CD8-positive, alpha-beta memory T cell (primary cell): ENCODE data around the gene WIPF3. TPM values are rescaled to one million over a fixed set of nuclear protein-coding genes. Genes with fewer than 3 reads are reported as not detected.

Experiments
- CTCF ChIA-PET: fragments of 350-600 bp; sonication (Branson Sonifier 250); formaldehyde crosslinking; loops from one replicate; lab custom pipeline; 2021; ENCODE audit warnings: antibody characterized with exemption; lab: Charles Lee
- POLR2A ChIA-PET: fragments of 350-600 bp; sonication (Branson Sonifier 250); formaldehyde crosslinking; loops from one replicate; lab custom pipeline; 2021; ENCODE audit warnings: antibody characterized with exemption; lab: Charles Lee
- DNase-seq, 5 donors: peaks; one replicate each; pipeline versions ENCODE4 v3.0.0 to v3.0.0-alpha.2; 2020 to 2022; ENCODE audit warnings: mixed read lengths in 1 of 5
- H3K27ac ChIP-seq: one replicate; pipeline ENCODE4 v1.7.0; 2013; ENCODE audit warnings: low read depth, mild to moderate bottlenecking, low read length, moderate library complexity
- H3K27me3 ChIP-seq: 2 replicates; pipeline ENCODE4 v1.7.0; 2013; ENCODE audit warnings: low read length, mild to moderate bottlenecking; ENCODE audit not compliant: insufficient read depth, poor library complexity, severe bottlenecking
- H3K36me3 ChIP-seq: 2 replicates; pipeline ENCODE4 v1.7.0; 2013; ENCODE audit warnings: mild to moderate bottlenecking, low read length, moderate library complexity; ENCODE audit not compliant: insufficient read depth
- H3K4me1 ChIP-seq: 2 replicates; pipeline ENCODE4 v1.7.0; 2013; ENCODE audit warnings: mild to moderate bottlenecking, low read length, moderate library complexity; ENCODE audit not compliant: insufficient read depth
- H3K4me3 ChIP-seq: 2 replicates; pipeline ENCODE4 v1.7.0; 2013; ENCODE audit warnings: mild to moderate bottlenecking, low read length
- H3K9me3 ChIP-seq: 2 replicates; pipeline ENCODE4 v1.7.0; 2013; ENCODE audit warnings: mild to moderate bottlenecking, low read length
- H3K27ac Mint-ChIP-seq, 8 donors: one replicate each; pipeline ENCODE4 v1.8.0; 2020 to 2021; ENCODE audit warnings: mixed read lengths in 8 of 8, mild to moderate bottlenecking in 6 of 8, inconsistent platforms in 3 of 8, moderate library complexity in 3 of 8
- H3K27me3 Mint-ChIP-seq, 2 donors: one replicate each; pipeline ENCODE4 v1.8.0; 2020 to 2021; ENCODE audit warnings: mixed read lengths in 2 of 2, mild to moderate bottlenecking in 1 of 2, moderate library complexity in 1 of 2
- H3K36me3 Mint-ChIP-seq, 3 donors: one replicate each; pipeline ENCODE4 v1.8.0; 2020 to 2021; ENCODE audit warnings: mixed read lengths in 3 of 3, inconsistent platforms in 1 of 3, mild to moderate bottlenecking in 1 of 3
- H3K4me1 Mint-ChIP-seq, 3 donors: one replicate each; pipeline ENCODE4 v1.8.0; 2020 to 2021; ENCODE audit warnings: mixed read lengths in 3 of 3, inconsistent platforms in 1 of 3, mild to moderate bottlenecking in 1 of 3
- H3K4me3 Mint-ChIP-seq, 7 donors: one replicate each; pipeline ENCODE4 v1.8.0; 2020 to 2021; ENCODE audit warnings: mixed read lengths in 7 of 7, mild to moderate bottlenecking in 6 of 7, moderate library complexity in 4 of 7, inconsistent platforms in 2 of 7
- H3K9me3 Mint-ChIP-seq, 5 donors: one replicate each; pipeline ENCODE4 v1.8.0; 2020 to 2022; ENCODE audit warnings: mixed read lengths in 5 of 5, mild to moderate bottlenecking in 3 of 5, moderate library complexity in 2 of 5, inconsistent platforms in 1 of 5
- polyA plus RNA-seq: library from polyadenylated mRNA; unstranded; fragments of 300-500 nt; fragmentation: Illumina TruSeq; gene quantifications from one replicate; pipeline ENCODE4 v1.2.3, GENCODE V29; 2021
- total RNA-seq, 2 experiments: library from RNA; stranded (reverse); gene quantifications; one replicate each; pipeline ENCODE4 v1.2.3, GENCODE V29; 2021

Gene WIPF3
- total and polyA plus RNA-seq, 3 experiments from 2014 or later, result not detected

GRCh38 chr7:29843093-29843492 lies 36.8 kb downstream of the WIPF3 start:
- ChIA-PET CTCF (interaction anchor here (1.5 kb wide), 1 partner anchor 9 kb away, joined by 3 read pairs; no protein-coding TSS in a partner anchor), POLR2A (no interaction called here)
- H3K9me3 ChIP-seq, result no peaks in the 10 kb centered on the region
- H3K4me3 ChIP-seq, result no peak overlapping the region
- H3K27ac ChIP-seq, result no peak overlapping the region
- H3K36me3 Mint-ChIP-seq, result no peaks in the 10 kb centered on the region
- H3K27me3 Mint-ChIP-seq, result peaks cover 5 to 10% of the 10 kb centered on the region in 2 donors
- no peaks in the 10 kb centered on the region for H3K4me1 ChIP-seq
- no peak for DNase-seq
- H3K4me3 Mint-ChIP-seq, result no peak overlapping the region
- no peak overlapping the region for H3K27ac Mint-ChIP-seq
- no peaks in the 10 kb centered on the region for H3K9me3 Mint-ChIP-seq
- H3K27me3 ChIP-seq, result no peaks in the 10 kb centered on the region
- H3K4me1 Mint-ChIP-seq, result no peaks in the 10 kb centered on the region
- H3K36me3 ChIP-seq, result no peaks in the 10 kb centered on the region

GRCh38 chr7:29843726-29844125 lies 37.4 kb downstream of the WIPF3 start:
- Mint-ChIP-seq H3K4me3 (no peak overlapping the region), H3K9me3 (no peaks in the 10 kb centered on the region), H3K4me1 (no peaks in the 10 kb centered on the region), H3K36me3 (no peaks in the 10 kb centered on the region), H3K27ac (no peak overlapping the region), H3K27me3 (peaks cover 5 to 10% of the 10 kb centered on the region in 2 donors)
- Histone ChIP-seq H3K9me3 (no peaks in the 10 kb centered on the region), H3K4me1 (no peaks in the 10 kb centered on the region), H3K27ac (no peak overlapping the region), H3K4me3 (no peak overlapping the region), H3K27me3 (no peaks in the 10 kb centered on the region), H3K36me3 (no peaks in the 10 kb centered on the region)
- ChIA-PET CTCF (no interaction called here), POLR2A (no interaction called here)
- DNase-seq, result no peak

- H3K36me3 ChIP-seq, result no peaks in the 10 kb centered on the region
- Mint-ChIP-seq H3K27me3 (peaks cover 5 to 10% of the 10 kb centered on the region in 2 donors), H3K36me3 (no peaks in the 10 kb centered on the region), H3K4me3 (no peak overlapping the region), H3K9me3 (no peaks in the 10 kb centered on the region), H3K4me1 (no peaks in the 10 kb centered on the region), H3K27ac (no peak overlapping the region)
- H3K27me3 ChIP-seq, result no peaks in the 10 kb centered on the region
- ChIA-PET CTCF (no interaction called here), POLR2A (no interaction called here)
- H3K4me1 ChIP-seq, result no peaks in the 10 kb centered on the region
- H3K27ac ChIP-seq, result no peak overlapping the region
- H3K4me3 ChIP-seq, result no peak overlapping the region
- no peaks in the 10 kb centered on the region for H3K9me3 ChIP-seq
- no peak for DNase-seq
Observed at GRCh38 chr7:29844559-29844958, 38.3 kb downstream of the WIPF3 start.

GRCh38 chr7:29847496-29847895 lies 41.2 kb downstream of the WIPF3 start:
- Histone ChIP-seq H3K4me1 (no peaks in the 10 kb centered on the region), H3K27me3 (no peaks in the 10 kb centered on the region), H3K36me3 (no peaks in the 10 kb centered on the region), H3K4me3 (no peak overlapping the region), H3K27ac (no peak overlapping the region), H3K9me3 (no peaks in the 10 kb centered on the region)
- H3K9me3 Mint-ChIP-seq, result no peaks in the 10 kb centered on the region
- DNase-seq, result no peak
- ChIA-PET POLR2A (no interaction called here), CTCF (no interaction called here)
- no peaks in the 10 kb centered on the region for H3K36me3 Mint-ChIP-seq
- H3K4me3 Mint-ChIP-seq, result no peak overlapping the region
- no peaks in the 10 kb centered on the region for H3K4me1 Mint-ChIP-seq
- H3K27me3 Mint-ChIP-seq, result peaks cover 5 to 17% of the 10 kb centered on the region in 2 donors
- no peak overlapping the region for H3K27ac Mint-ChIP-seq

- H3K4me1 ChIP-seq, result no peaks in the 10 kb centered on the region
- H3K27me3 ChIP-seq, result no peaks in the 10 kb centered on the region
- H3K4me3 ChIP-seq, result no peak overlapping the region
- Mint-ChIP-seq H3K4me1 (no peaks in the 10 kb centered on the region), H3K27ac (no peak overlapping the region), H3K27me3 (peaks cover 2 to 17% of the 10 kb centered on the region in 2 donors), H3K4me3 (no peak overlapping the region), H3K9me3 (no peaks in the 10 kb centered on the region), H3K36me3 (no peaks in the 10 kb centered on the region)
- H3K36me3 ChIP-seq, result no peaks in the 10 kb centered on the region
- ChIA-PET POLR2A (no interaction called here), CTCF (no interaction called here)
- DNase-seq, result no peak
- no peaks in the 10 kb centered on the region for H3K9me3 ChIP-seq
- no peak overlapping the region for H3K27ac ChIP-seq
Observed at GRCh38 chr7:29847916-29848315, 41.6 kb downstream of the WIPF3 start.

- POLR2A ChIA-PET, result no interaction called here
Observed at GRCh38 chr7:29848941-29849340, 42.6 kb downstream of the WIPF3 start.

GRCh38 chr7:29851487-29851886 lies 45.2 kb downstream of the WIPF3 start:
- ChIA-PET CTCF (no interaction called here), POLR2A (no interaction called here)
- H3K4me1 ChIP-seq, result no peaks in the 10 kb centered on the region
- H3K4me3 Mint-ChIP-seq, result no peak overlapping the region
- no peaks in the 10 kb centered on the region for H3K36me3 ChIP-seq
- DNase-seq, result no peak
- H3K9me3 Mint-ChIP-seq, result no peaks in the 10 kb centered on the region
- H3K4me3 ChIP-seq, result no peak overlapping the region
- H3K27ac Mint-ChIP-seq, result no peak overlapping the region
- H3K27me3 Mint-ChIP-seq, result peaks cover 13 to 20% of the 10 kb centered on the region in 2 donors
- H3K9me3 ChIP-seq, result no peaks in the 10 kb centered on the region
- H3K27me3 ChIP-seq, result no peaks in the 10 kb centered on the region
- H3K4me1 Mint-ChIP-seq, result no peaks in the 10 kb centered on the region
- H3K36me3 Mint-ChIP-seq, result no peaks in the 10 kb centered on the region
- no peak overlapping the region for H3K27ac ChIP-seq

More at GRCh38 chr7:29848941-29849340, 42.6 kb downstream of the WIPF3 start:
- CTCF ChIA-PET, result no interaction called here
- no peaks in the 10 kb centered on the region for H3K4me1 Mint-ChIP-seq
- H3K36me3 ChIP-seq, result no peaks in the 10 kb centered on the region
- no peaks in the 10 kb centered on the region for H3K27me3 ChIP-seq
- no peaks in the 10 kb centered on the region for H3K4me1 ChIP-seq
- H3K9me3 ChIP-seq, result no peaks in the 10 kb centered on the region
- H3K9me3 Mint-ChIP-seq, result no peaks in the 10 kb centered on the region
- no peak overlapping the region for H3K27ac Mint-ChIP-seq
- no peak overlapping the region for H3K4me3 Mint-ChIP-seq
- DNase-seq, result no peak
- H3K27me3 Mint-ChIP-seq, result peaks cover 0 to 19% of the 10 kb centered on the region in 2 donors
- H3K4me3 ChIP-seq, result no peak overlapping the region
- H3K36me3 Mint-ChIP-seq, result no peaks in the 10 kb centered on the region
- no peak overlapping the region for H3K27ac ChIP-seq

- Mint-ChIP-seq H3K4me1 (no peaks in the 10 kb centered on the region), H3K27ac (no peak overlapping the region), H3K36me3 (no peaks in the 10 kb centered on the region), H3K9me3 (no peaks in the 10 kb centered on the region), H3K27me3 (peaks cover 15 to 18% of the 10 kb centered on the region in 2 donors), H3K4me3 (no peak overlapping the region)
- Histone ChIP-seq H3K4me1 (no peaks in the 10 kb centered on the region), H3K27ac (no peak overlapping the region), H3K4me3 (no peak overlapping the region), H3K27me3 (no peaks in the 10 kb centered on the region), H3K9me3 (no peaks in the 10 kb centered on the region), H3K36me3 (no peaks in the 10 kb centered on the region)
- ChIA-PET CTCF (no interaction called here), POLR2A (no interaction called here)
- no peak for DNase-seq
Observed at GRCh38 chr7:29852457-29852856, 46.1 kb downstream of the WIPF3 start.

GRCh38 chr7:29853072-29853471 lies 46.8 kb downstream of the WIPF3 start:
- CTCF ChIA-PET, result no interaction called here
- peaks cover 15 to 18% of the 10 kb centered on the region in 2 donors for H3K27me3 Mint-ChIP-seq
- no peaks in the 10 kb centered on the region for H3K4me1 ChIP-seq

More at GRCh38 chr7:29853072-29853471, 46.8 kb downstream of the WIPF3 start:
- POLR2A ChIA-PET, result no interaction called here
- Histone ChIP-seq H3K4me3 (no peak overlapping the region), H3K27ac (no peak overlapping the region), H3K36me3 (no peaks in the 10 kb centered on the region), H3K27me3 (no peaks in the 10 kb centered on the region), H3K9me3 (no peaks in the 10 kb centered on the region)
- Mint-ChIP-seq H3K36me3 (no peaks in the 10 kb centered on the region), H3K9me3 (no peaks in the 10 kb centered on the region), H3K4me3 (no peak overlapping the region), H3K4me1 (no peaks in the 10 kb centered on the region), H3K27ac (no peak overlapping the region)
- DNase-seq, result no peak
